SK-N-SH (cell line): Measurements from ENCODE around the gene HAUS6. TPM values are rescaled to one million over a fixed set of nuclear protein-coding genes. Genes with fewer than 3 reads are reported as not detected.

Experiments used
- CTCF ChIA-PET: fragments of 300-600, 350-600 bp; formaldehyde crosslinking; extraction: SDS; loops from one replicate; lab custom pipeline; 2021; lab: Yijun Ruan, JAX
- POLR2A ChIA-PET: fragments of 350-600 bp; sonication (Branson Sonifier 250); formaldehyde crosslinking; extraction: SDS; loops from one replicate; lab custom pipeline; 2020; ENCODE audit warnings: antibody characterized with exemption, inconsistent platforms; lab: Yijun Ruan, JAX
- DNase-seq: peaks from one replicate; pipeline ENCODE4 v3.0.0; 2012
- H2AFZ ChIP-seq: fragments of 200-600 bp; sonication (generic); 2 replicates; pipeline ENCODE4 v1.8.1; 2016; ENCODE audit warnings: antibody characterized with exemption, mild to moderate bottlenecking, low read depth
- H3F3A ChIP-seq: fragments of 200-600 bp; sonication (generic); replicated peaks from 2 replicates; pipeline ENCODE3; 2016; ENCODE audit warnings: antibody characterized with exemption, mild to moderate bottlenecking; ENCODE audit not compliant: insufficient read depth
- H3K27ac ChIP-seq, 2 experiments: fragments of 200-500 bp in 1 of 2; fragments of 200-600 bp in 1 of 2; sonication (Bioruptor generic) in 1 of 2; sonication (generic), shearing (Covaris generic) in 1 of 2; 2 replicates each; pipeline versions ENCODE4 v1.5.1 to v1.6.1; 2014 to 2016; ENCODE audit warnings: low read depth in 2 of 2, inconsistent platforms in 1 of 2, low read length in 1 of 2, mild to moderate bottlenecking in 1 of 2, mixed read lengths in 1 of 2
- H3K27me3 ChIP-seq: fragments of 200-600 bp; sonication (generic), shearing (Covaris generic); 2 replicates; pipeline ENCODE4 v1.6.1; 2016; ENCODE audit warnings: mixed run types; ENCODE audit not compliant: insufficient read depth
- H3K36me3 ChIP-seq, 2 experiments: fragments of 200-500 bp in 1 of 2; fragments of 200-600 bp in 1 of 2; sonication (Bioruptor generic) in 1 of 2; sonication (generic) in 1 of 2; replicated peaks in 1 of 2; 2 replicates each; pipeline versions ENCODE3 to v1.5.1; 2014 to 2016; ENCODE audit warnings: low read length in 1 of 2, mild to moderate bottlenecking in 1 of 2; ENCODE audit not compliant: insufficient read depth in 2 of 2, control insufficient read depth in 1 of 2
- H3K4me1 ChIP-seq, 2 experiments: fragments of 200-500 bp in 1 of 2; fragments of 200-600 bp in 1 of 2; sonication (Bioruptor generic) in 1 of 2; sonication (generic), shearing (Covaris generic) in 1 of 2; 2 replicates each; pipeline versions ENCODE4 v1.5.1 to v1.6.1; 2014 to 2016; ENCODE audit warnings: low read depth in 1 of 2, low read length in 1 of 2, mixed run types in 1 of 2; ENCODE audit not compliant: insufficient read depth in 2 of 2, control insufficient read depth in 1 of 2
- H3K4me2 ChIP-seq: fragments of 200-600 bp; sonication (generic), shearing (Covaris generic); 2 replicates; pipeline ENCODE4 v1.6.1; 2017; ENCODE audit warnings: mixed run types
- H3K4me3 ChIP-seq, 2 experiments: fragments of 200-500 bp in 1 of 2; fragments of 200-600 bp in 1 of 2; sonication (Bioruptor generic) in 1 of 2; sonication (generic), shearing (Covaris generic) in 1 of 2; 2 replicates each; pipeline versions ENCODE4 v1.5.1 to v1.8.1; 2014 to 2016; ENCODE audit warnings: low read depth in 2 of 2, inconsistent platforms in 1 of 2, low read length in 1 of 2, mild to moderate bottlenecking in 1 of 2, mixed read lengths in 1 of 2, moderate library complexity in 1 of 2
- H3K79me2 ChIP-seq: fragments of 200-600 bp; sonication (generic); 2 replicates; pipeline ENCODE4 v1.8.1; 2017; ENCODE audit warnings: mild to moderate bottlenecking; ENCODE audit not compliant: insufficient read depth
- H3K9ac ChIP-seq: fragments of 200-600 bp; sonication (generic); 2 replicates; pipeline ENCODE4 v1.6.1; 2017; ENCODE audit warnings: mixed run types
- H3K9me2 ChIP-seq: fragments of 200-600 bp; sonication (generic); 2 replicates; pipeline ENCODE4 v1.6.1; 2017; ENCODE audit warnings: mixed run types
- H3K9me3 ChIP-seq: fragments of 200-600 bp; sonication (generic); 2 replicates; pipeline ENCODE4 v1.6.1; 2017; ENCODE audit warnings: mixed run types, mild to moderate bottlenecking, moderate library complexity
- H4K20me1 ChIP-seq: fragments of 200-600 bp; sonication (generic); 2 replicates; pipeline ENCODE4 v1.6.1; 2017; ENCODE audit warnings: mild to moderate bottlenecking, mixed run types; ENCODE audit not compliant: insufficient read depth
- ELF1 ChIP-seq: IDR thresholded peaks from 2 replicates; pipeline ENCODE4 v1.4.0; 2012
- EP300 ChIP-seq, 2 experiments: IDR thresholded peaks; 2 replicates each; pipeline versions ENCODE4 v1.4.0 to v1.6.1; 2012; ENCODE audit warnings: borderline replicate concordance in 1 of 2, low read depth in 1 of 2, low read length in 1 of 2
- GABPA ChIP-seq: IDR thresholded peaks from 2 replicates; pipeline ENCODE4 v1.4.0; 2012; ENCODE audit warnings: low read depth, mild to moderate bottlenecking
- MEF2A ChIP-seq: IDR thresholded peaks from 2 replicates; pipeline ENCODE4 v1.4.0; 2012; ENCODE audit warnings: low read depth, borderline replicate concordance
- NFIC ChIP-seq: IDR thresholded peaks from 2 replicates; pipeline ENCODE4 v1.4.0; 2012; ENCODE audit warnings: borderline replicate concordance
- RCOR1 ChIP-seq: fragments of 150-350 bp; IDR thresholded peaks from 2 replicates; pipeline ENCODE4 v1.6.1; 2017; ENCODE audit warnings: antibody characterized with exemption, low read length
- TEAD4 ChIP-seq: IDR thresholded peaks from 2 replicates; pipeline ENCODE4 v1.4.0; 2012; ENCODE audit warnings: mild to moderate bottlenecking, borderline replicate concordance; ENCODE audit not compliant: insufficient read depth
- ZBTB33 ChIP-seq: IDR thresholded peaks from 2 replicates; pipeline ENCODE4 v1.4.0; 2012; ENCODE audit warnings: low read depth, borderline replicate concordance
- WGBS: methylation state at CpG from one replicate; pipeline ENCODE4 v1.1.6; 2017; ENCODE audit warnings: low lambda C conversion rate; 5-methylcytosine and 5-hydroxymethylcytosine counted together
- polyA plus RNA-seq, 3 experiments: library from polyadenylated mRNA; depleted of rRNA; stranded (reverse); fragments of >200 nt; gene quantifications; 2 replicates each; pipeline ENCODE4 v1.2.3, GENCODE V29; 2012
- small RNA-seq, 7 experiments: library from RNA; depleted of rRNA; stranded (forward); fragments of <200 nt; gene quantifications; one replicate each; pipeline ENCODE3, GENCODE V24; 2012
- TF ChIP-seq, protein P1 (sequence below): IDR thresholded peaks from 2 replicates; pipeline ENCODE4 v1.4.0; 2012; ENCODE audit warnings: low read depth

HAUS6 gene
- polyA plus RNA-seq, 1 of the 3 experiments (the other 2 are of a cell fraction), result 4.7 TPM

GRCh38 chr9:19009391-19009965 lies 93.2 kb downstream of the HAUS6 start:
- Histone ChIP-seq H3F3A (no peaks in the 10 kb centered on the region), H3K9ac (no peak overlapping the region), H3K9me2 (no peaks in the 10 kb centered on the region), H3K36me3 (no peaks in the 10 kb centered on the region), H3K9me3 (no peaks in the 10 kb centered on the region), H2AFZ (no peak overlapping the region), H3K4me1 (no peaks in the 10 kb centered on the region), H3K27ac (no peak overlapping the region)
- CTCF ChIA-PET, result interaction anchor here (0.7 to 1.6 kb wide), 2 partner anchors 16 to 19 kb away, joined by 3 to 7 read pairs; no protein-coding TSS in a partner anchor
- 74% methylated on average over 5 of the region's 5 CpGs for WGBS
- no peak for TF ChIP-seq TEAD4
- TF ChIP-seq, protein P1, sequence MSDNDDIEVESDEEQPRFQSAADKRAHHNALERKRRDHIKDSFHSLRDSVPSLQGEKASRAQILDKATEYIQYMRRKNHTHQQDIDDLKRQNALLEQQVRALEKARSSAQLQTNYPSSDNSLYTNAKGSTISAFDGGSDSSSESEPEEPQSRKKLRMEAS, result no peak
- TF ChIP-seq MEF2A, result no peak
- TF ChIP-seq EP300 (IDR thresholded peaks at IDR 0.05; ENCODE audit: borderline replicate concordance in 1 of 2, low read depth in 1 of 2, low read length in 1 of 2), result no peak
- no peak for TF ChIP-seq NFIC
- TF ChIP-seq ELF1, result no peak
- no peak for TF ChIP-seq ZBTB33
- TF ChIP-seq GABPA, result no peak
- TF ChIP-seq RCOR1, result no peak
- TF ChIP-seq, all 33 proteins: peak for 0
- Histone ChIP-seq H3K4me3 (no peak overlapping the region), H3K4me2 (no peak overlapping the region), H3K27me3 (no peaks in the 10 kb centered on the region), H3K79me2 (no peaks in the 10 kb centered on the region), H4K20me1 (no peaks in the 10 kb centered on the region)
- POLR2A ChIA-PET, result no interaction called here
- DNase-seq, result no peak

Small RNAs within 50 kb of the gene (small RNA-seq; reads per million reads assigned to genes)
- gene RF00019, result 0 reads per million in 7 experiments
- gene RNU6-264P, result 0 reads per million in 7 experiments
- gene SCARNA8, result 5.7 to 44.6 (median 7.1) reads per million in 7 experiments

Other genes with a start within 250 kb of the HAUS6 start
- 0.03 TPM in 1 of 2 replicates, not detected in the other for gene SAXO1, start 69.7 kb downstream of the HAUS6 start, polyA plus RNA-seq (2012; rRNA removed)
- 103 and 106 TPM in 2 replicates for gene RRAGA, start 53.5 kb downstream of the HAUS6 start, polyA plus RNA-seq (2012; rRNA removed)
- gene PLIN2, start 24.6 kb upstream of the HAUS6 start, polyA plus RNA-seq (2012; rRNA removed), result 63.4 and 73.8 TPM in 2 replicates
- gene DENND4C, start 127.8 kb upstream of the HAUS6 start, polyA plus RNA-seq (2012; rRNA removed), result 7.5 and 11.2 TPM in 2 replicates